Stimulated activated CD4-positive, alpha-beta T cell treated with anti-CD3 and anti-CD28 coated beads, Interleukin-1b, Interleukin-23, amount 100 ng/mL, for 48 hours (primary cell): ENCODE measurements around the gene CARD10.

ENCODE experiments used
- DNase-seq: peaks from one replicate; pipeline ENCODE4 v3.0.0-alpha.2; 2020

The CARD10 gene

DNA sequence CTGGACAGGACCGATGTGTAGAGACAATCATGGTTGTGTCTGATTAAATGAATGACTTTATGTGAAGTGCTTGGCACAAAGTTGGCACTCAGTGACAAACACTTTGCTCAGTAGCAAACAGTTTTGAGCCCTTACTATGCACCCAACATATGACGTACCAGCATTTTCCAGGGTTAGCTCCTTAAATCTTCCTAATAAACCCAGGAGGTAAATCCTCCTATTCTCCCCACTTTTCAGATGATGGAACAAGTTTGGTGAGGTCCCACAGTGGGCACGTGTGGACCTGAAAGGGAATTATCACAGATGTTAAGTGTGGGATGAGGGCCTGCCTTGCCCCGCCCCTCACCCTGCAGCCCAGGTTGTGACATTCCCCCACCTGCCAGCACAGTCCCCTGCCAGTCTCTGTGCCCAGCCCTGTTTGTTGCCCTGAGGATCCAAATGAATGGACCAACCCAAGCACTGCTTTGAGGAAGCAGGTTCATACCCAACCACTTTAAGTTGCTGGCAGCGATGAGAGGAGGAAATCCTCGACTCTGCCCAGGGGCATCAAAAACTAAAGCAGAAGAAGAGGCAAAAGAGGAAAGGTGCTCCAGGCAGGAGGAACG lies 6.6 kb upstream of the CARD10 start:
- no peak for DNase-seq

DNA sequence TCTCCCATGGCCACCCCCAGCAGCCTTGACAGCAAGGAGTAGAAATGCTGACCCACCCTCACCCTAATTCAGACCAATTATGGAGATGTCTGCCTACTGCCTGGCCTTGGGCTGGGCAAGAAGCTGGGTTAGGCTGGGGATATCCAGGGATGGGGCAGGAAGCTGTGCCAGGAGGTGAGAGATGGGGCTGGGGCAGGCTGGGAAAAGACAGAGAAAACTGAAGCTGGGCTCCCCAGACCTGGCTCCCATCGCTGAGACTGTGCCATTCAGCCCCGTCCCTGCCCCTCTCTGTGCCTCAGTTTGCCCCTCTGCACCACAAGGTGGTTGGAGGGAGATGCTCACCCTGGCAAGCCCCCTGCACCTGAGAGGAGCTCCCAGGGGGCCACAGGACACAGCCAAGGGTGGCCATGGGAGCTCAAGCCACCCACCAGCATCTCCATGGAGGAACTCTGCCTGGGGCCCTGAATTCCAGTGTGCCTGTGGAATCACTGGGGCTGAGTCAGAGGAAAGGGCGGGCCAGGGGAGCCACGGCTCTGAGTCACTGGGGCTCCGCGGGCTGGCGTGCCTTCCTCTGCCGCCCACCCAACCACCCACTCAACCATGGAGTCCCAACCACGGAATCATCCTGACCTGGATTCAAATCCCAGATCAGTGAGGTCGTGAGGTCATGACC lies 6.0 kb upstream of the CARD10 start:
- no peak for DNase-seq

DNA sequence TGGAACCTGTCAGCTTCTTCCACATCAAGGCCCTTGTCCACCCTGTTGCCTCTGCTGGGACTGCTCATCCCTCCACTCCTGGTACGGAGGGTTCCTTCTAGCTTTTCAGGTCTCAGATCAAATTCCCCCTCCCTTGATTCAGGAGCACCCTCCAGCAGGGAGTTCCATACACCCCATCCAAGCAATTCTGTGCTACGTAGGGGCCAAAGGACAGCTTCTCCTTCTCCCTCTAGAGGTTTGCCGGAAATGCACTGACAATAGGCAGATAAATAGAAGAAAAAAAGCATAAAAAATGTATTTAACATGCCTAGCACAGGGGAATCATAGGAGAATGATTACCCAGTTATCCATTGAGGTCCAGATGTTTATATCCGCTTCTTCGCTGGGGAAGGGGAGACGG lies 3.3 kb upstream of the CARD10 start:
- DNase-seq: no peak

DNA sequence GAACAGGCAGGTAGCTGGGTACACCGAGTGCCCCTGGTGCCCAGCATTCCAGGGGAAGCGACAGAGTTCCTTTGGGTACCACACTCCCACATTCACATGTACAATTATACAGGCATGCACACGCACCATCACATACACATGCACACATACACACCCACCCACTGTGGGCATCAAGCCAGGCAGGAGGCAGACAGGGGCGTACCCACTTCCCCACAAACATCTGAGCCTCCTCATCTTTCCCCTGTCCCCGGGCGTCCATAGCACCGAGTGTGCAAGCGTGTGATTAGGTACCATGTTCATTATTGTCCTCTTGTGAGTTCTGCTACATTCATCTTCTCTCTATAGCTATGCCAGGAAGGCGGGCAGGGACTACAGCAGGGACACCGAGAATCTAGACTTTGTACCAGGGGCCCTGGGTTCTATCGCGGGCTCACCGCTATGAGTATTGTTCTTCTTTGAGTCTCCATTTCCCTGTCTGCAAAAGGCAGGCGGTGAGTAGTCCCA lies 2.1 kb upstream of the CARD10 start:
- DNase-seq: no peak

DNA sequence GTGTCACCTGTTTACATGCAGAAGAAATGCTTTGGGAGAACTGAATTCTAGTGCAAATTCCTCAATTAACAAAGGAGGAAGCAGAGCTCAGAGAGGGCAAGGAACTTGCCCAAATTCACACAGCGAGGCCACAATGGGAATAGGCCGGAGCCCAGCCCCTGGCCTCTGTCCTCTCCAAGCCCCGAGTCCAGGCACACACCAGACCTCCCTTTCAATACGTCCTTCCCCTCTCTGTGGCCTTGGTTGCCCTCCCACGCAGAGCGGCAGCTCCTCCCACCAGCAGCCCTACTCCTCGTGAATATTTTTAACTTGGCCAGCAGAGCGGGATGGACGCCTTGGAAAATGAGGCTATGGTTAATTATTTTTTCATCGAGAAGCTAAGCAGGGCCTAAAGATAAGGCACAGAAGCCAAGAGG lies 1.6 kb upstream of the CARD10 start:
- no peak for DNase-seq

DNA sequence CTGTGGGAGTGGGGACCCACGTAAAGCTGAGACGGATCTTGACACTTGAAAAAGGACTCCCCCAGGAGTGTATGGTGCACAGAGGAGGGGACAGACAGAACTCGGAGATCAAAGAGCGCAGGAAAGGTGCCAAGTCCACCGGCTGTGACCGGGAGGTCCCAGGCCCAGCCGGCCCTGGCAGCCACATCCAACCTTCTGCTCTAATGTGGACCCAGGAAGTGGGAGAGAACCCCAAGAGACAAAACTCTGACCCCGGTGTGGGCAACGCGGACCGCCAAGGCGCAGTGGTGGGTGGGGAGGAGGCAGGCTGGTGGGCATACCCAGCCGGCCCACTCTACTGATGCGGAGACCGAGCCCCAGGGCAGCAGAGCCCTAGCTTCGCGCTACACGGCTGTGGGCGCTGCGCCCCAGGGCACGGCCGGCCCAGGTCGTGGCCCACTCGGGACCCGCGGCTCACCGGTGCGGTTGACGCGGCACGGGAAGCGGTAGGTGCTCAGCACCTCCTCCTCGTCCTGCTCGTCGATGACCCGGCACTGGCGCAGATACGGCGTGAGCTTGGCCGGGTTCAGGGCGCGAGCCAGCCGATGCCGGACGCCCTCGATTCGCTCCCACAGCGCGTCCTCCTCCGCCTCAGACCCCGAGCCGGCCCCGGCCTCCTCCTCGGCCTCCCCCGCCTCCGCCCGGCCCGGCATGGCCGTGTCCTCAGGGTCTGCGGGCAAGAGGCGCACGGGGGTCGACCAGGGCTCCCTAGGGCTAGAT lies 527 bp downstream of the CARD10 start:
- no peak for DNase-seq

DNA sequence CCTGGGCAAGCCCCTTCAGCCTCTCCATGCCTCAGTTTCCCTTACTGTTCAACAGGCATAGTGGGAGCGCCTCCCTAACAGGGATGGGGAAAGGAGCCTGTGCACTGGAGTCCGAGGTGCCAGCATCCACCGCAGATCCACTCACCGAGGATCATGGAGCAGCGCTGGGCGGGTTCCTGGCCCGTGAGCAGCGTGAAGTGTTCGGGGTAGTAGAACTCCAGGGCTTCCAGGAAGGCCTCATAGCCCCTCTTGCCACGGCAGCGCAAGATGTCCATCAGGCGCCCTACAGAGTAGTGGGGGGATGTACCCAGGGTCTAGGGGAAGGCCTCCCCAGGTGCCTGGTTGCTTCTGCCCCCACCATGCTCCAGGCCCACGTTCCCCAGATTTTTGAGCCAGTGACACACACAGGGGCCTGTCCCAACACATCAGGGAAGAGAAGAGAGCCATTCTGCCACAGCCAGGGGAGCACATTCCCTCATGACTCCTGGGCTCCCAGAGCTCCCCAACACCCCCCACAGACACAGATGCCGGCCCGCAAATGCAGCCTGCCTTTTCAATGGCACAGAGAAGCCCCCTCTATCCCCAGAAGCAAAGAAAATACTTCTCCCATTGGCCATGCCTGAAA lies 1.3 kb downstream of the CARD10 start:
- no peak for DNase-seq

DNA sequence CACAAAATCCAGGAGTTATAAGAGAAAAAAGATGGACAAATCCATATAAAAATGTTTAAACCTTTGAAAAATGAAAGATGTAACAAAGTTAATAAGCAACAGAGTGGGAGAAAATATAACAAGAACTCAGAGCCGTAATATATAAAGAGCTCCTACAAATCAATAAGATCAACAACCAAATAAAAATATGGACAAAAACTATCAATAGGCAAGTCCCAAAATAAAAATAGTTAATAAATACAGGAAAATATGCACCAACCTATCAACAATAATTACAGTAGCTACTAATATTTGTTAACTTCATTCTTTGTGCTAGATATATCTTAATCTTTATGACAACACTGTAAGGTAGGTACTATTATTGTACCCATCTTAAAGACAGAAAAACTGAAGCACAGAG lies 2.8 kb downstream of the CARD10 start:
- DNase-seq: no peak

DNA sequence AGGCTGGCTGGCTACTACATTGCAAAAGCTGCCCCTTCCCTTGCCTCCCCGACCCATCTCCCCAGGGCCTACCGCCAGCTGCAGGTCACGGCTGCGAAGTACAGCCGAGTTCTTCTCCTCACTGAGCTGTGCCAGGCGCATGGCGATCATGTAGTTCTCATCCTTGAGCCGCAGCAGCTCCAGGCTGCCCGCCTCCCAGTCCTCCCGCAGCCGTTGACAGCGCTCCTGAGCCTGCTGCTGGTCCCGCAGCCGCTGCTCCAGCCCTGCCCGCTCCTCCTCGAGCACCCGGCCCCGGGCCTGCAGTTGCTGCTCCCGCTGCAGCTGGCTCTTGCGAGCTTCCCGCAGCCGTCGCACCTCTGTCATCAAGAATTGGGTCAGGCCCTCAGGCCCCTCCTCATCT lies 3.3 kb downstream of the CARD10 start:
- no peak for DNase-seq

DNA sequence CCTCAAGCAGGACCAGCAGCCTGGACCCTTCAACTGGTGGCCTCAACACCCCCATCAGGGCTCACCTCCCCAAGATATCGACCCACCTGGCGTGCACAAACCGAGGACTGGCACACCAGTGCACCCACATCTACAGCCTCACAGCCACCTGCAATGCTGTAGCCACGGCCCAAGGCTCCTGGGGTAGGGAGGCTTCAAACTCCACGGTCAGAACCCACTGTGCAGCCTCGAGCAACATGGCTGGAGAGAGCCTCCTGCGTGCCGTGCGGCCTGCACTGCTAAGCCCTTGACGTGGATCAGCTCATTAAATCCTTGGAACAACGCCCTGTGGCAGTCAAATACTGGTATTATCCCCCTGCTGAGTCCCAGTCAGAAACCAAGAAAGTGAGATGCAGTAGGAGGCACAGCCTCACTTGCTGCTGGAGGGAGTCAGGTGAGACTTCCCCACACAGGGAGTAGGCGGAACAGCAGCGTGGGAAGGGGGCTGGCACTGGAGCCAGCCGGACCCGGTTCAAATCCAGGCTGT lies 4.6 kb downstream of the CARD10 start:
- DNase-seq: no peak

DNA sequence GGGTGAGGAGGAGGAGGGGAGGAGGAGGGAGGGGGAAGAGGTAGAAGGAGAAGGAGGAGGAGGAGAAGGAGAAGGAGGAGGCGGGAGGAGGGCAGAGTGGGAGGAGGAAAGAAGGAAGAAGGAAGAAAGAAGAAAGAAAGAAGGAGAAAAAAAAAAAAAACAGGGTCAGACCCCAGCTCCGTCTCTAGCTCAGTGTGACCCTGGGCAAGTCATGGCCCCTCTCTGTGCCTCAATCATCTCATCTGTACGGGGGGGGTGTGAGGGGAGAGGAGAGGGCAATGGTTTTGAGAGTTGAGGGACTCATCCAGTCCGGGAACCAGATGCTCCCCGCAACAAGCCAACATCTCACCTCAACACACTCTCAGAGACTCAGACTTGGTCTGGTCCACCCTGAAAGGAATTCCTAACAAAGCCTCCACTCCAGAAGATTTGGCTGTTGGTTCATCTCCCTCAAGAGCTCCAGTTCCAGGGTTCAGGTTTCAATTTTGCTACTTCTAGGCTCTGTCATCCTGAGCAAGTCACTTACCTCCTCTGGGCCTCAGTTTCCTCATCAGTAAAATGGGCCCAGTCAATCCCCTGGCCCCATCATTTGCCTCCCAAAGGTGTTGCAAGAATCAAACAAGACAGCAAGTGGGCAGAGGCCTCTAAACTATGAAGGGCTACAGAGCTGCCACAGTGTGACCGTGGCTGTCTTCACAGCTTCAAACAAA lies 7.7 kb downstream of the CARD10 start:
- no peak for DNase-seq

DNA sequence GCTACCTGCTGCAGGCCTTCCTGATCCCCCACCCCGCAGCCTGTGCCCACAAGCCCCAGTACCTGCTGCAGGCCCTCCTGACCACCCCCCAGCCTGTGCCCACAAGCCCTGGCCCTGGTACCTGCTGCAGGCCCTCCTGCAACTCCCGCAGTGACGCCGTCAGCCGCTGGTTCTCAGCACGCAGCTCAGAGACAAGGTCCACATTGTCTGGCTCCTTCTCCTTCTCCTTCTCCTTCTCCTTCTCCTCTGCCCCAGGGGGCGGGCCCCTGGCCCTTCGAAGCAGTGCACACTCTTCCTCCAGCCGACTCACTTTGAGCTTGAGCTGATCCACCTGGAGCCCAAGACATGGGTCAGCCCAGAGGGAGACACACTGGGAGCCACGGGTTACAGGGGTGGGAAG lies 9.1 kb downstream of the CARD10 start:
- no peak for DNase-seq

DNA sequence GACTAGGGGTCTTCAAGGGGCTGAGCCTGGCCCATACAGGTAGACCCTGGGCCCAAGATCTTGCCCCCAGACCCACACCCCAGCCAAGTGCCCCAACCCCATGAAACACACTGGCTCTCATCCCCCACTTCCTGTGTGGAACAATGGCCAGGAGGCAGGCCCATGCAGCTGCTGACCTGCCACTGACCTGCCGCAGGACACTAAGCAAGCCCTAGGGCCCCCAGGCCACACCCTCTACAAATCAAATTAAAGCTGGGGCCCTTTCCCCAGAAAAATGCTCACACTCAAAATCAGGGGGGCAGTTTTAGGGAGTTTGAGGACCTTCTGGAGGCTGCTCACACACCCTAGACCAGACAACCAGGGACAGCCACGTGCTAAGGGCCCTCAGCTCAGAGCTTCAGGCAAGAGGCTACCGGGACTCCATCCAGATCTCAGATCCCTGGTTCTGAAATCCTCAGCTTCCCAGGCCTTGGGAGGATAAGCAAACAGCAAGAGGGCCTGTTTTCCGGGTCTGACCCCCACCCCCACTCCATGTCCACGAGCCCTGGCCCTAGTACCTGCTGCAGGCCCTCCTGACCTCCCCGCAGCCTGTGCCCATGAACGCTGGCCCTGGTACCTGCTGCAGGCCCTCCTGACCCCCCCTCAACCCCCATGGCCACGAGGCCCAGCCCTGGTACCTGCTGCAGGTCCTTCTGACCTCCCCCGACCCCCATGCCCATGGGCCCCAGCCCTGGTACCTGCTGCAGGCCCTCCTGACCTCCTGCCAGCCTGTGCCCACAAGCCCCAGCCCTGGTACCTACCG lies 10.0 kb downstream of the CARD10 start:
- DNase-seq: no peak

DNA sequence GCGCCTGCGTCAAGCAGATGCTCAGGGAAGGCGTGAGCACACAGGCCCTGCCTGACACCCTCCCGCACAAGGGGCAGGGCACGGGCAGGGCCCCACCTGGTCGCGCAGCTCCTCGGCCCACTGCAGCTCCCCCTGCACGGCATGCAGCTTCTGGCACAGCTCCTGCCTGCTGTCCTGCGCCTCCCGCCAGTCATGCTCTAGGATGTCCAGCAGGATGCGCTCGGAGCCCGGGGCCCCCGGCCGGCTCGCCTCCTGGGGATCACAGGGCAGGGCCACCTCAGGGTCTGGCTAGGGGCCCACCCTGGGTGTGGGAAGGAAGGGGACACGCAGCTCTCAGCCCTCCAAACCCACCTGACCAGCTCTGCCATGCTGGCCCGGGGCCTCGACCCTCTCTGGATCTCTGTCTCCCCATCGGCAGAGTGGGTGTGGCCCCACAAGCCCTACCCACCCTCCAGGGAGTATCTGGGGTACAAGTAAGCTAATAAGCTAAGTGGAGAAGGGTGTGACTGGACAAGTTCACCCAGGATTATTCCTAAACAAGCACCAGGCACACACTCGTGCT lies 10.7 kb downstream of the CARD10 start:
- DNase-seq: no peak

DNA sequence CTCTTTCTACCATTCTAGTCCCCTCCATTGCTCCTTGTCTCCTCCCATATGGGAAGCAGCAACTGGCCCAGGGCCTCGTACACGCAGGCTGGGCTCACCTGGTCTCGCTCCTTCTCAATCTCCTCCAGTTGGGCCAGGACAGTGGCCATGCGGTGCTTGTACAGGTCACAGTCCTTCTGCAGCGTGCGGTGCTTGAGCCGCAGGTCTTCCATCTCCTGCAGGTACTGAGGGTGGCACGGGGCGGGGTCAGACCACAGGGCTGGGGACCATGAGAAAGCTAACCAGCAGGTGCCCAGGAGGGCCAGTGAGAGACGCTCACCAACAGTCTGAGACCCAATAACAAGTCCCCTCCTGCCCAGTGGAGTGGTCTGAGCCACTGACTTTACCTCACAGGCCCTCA lies 11.5 kb downstream of the CARD10 start:
- no peak for DNase-seq

DNA sequence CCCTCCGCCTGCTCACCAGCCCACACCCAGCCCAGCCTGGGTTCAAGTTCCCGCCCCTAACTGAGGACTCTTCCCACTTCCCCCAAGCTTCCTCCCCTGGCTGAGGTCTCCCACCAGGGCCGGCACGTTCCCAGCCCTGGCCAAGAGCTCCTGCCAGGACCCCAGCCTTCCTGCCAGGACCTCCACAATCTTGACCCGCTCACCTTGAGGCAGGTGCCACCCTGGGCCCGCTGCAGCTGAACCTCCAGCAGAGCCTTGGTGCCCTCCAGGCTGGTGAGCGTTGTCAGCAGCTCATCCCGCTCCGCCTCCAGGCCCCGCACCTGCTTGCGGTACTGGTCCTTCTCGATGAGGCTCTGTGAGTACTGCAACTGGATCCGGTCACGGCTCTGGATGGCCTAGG lies 13.2 kb downstream of the CARD10 start:
- DNase-seq: no peak

DNA sequence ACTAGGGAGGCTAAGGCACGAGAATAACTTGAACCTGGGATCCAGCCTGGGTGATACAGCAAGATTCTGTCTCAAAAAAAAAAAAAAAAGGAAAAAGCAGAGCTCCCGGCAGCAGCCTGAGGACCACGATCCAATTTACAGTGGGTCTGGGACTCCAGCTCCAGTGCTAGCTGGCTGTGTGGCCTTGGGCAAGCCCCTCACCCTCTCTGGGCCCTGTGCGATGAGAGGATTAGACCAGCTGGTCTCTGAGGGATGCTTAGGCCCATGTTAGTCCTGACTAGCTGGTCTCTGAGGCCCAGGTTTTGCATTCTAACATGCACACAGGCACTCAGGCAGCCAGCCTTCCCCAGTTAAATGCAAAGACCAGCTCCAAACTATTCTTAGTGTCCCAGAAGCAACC lies 13.7 kb downstream of the CARD10 start:
- no peak for DNase-seq

DNA sequence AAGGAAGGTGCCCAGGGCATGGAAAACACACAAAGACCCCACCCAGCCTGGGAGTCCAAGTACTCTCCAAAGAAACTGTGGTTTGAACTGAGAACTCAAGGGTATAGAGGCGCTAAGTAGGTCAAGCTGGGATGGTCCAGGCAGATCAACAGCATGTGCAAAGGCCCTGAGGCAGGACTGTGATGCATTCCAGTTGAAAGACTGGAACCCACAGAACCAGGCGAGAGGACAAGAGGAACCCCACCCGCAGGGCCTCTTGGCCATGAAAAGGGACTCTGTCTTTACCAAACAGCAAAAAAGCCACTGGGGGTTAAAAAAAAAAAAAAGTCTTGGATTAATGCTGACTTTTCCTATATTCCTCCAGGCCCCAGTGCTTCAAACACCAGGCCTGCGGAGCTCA lies 14.3 kb downstream of the CARD10 start:
- no peak for DNase-seq

DNA sequence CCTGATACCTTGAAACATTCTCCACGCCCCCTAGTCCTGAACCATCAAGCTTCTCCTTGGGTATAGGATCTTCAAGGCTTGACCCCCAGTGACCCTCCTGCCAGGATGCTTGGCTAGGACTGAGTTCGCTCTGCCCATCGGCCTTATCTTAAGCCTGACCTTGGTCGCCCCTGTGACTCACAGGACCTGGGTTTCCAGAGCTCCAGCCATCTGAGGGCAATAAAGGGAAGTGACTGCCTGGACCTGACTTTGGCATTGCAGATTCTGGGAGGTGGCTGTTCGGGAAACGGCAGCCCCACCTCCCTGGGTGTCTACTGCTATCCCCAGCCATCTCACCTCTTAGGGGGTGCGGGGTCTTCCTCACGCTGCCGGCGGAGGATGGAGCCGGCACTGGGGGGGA lies 15.4 kb downstream of the CARD10 start:
- no peak for DNase-seq

DNA sequence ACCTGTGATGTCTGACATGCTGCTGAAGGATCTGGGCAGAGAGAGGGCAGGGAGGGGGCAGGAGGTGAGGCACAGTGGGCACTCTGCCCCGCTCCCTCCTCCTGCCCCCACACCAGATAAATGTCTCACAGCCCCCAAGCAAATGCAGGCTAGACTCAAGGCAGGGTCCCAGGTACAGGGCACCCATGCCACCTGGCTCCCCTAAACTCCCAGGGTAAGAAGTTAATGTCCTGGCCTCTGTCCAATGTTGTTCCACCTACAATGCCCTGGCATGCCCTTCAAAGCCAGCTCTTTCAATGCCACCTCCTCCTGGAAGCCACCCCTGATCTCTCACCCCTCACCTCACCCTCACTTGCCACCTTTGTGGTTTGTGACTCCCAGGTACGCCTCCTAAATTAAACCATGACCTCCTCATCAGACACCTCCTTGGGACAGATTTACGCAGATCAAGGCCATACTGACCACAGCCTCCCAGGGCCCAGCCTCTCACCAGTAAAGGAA lies 16.0 kb downstream of the CARD10 start:
- DNase-seq: no peak
